Fibroblast of mammary gland (primary cell): ENCODE measurements around the gene DERL2.
"Not testable (repeated sequence)": the region's sequence is repeated elsewhere in the genome, so short reads cannot be mapped to it uniquely, and the experiment has no call there.

ENCODE experiments used
- DNase-seq: peaks from one replicate; pipeline ENCODE4 v3.0.0-alpha.2; 2010; ENCODE audit warnings: low read depth
- H3K4me3 ChIP-seq: 2 replicates; pipeline ENCODE4 v1.5.1; 2011; ENCODE audit warnings: low read depth, mild to moderate bottlenecking, low read length, moderate library complexity; ENCODE audit not compliant: control insufficient read depth
- CTCF ChIP-seq: conservative IDR thresholded peaks from 2 replicates; pipeline ENCODE4 v1.5.1; 2011; ENCODE audit warnings: low read depth, low read length, inconsistent platforms; ENCODE audit not compliant: control insufficient read depth, insufficient read depth

The DERL2 gene

GRCh38 chr17:5431949-5432556 lies 53.9 kb downstream of the DERL2 start:
- no peak overlapping the region for H3K4me3 ChIP-seq
- no peak for DNase-seq
- TF ChIP-seq CTCF = no peak

DNA sequence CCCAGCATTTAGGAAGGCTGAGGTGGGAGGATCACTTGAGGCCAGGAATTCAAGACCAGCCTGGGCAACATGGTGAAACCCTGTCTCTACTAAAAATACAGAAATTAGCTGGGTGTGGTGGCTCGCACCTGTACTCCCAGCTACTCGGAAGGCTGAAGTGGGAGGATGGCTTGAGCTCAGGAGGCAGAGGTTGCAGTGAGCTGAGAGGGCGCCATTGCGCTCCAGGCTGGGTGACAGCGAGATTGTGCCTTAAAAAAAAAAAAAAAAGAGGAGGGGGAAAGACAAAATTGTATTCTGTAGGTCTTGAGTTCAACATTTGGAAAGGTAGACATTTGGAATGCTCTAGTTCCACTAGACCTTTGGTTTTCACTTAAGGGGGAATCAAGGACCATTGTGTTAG lies 54.7 kb downstream of the DERL2 start:
- DNase-seq = not testable (repeated sequence)

GRCh38 chr17:5430413-5430999 lies 55.5 kb downstream of the DERL2 start:
- no peak overlapping the region for H3K4me3 ChIP-seq
- TF ChIP-seq CTCF = no peak
- no peak for DNase-seq

More for the DNA sequence above, 54.7 kb downstream of the DERL2 start:
- H3K4me3 ChIP-seq = not testable (repeated sequence)

DNA sequence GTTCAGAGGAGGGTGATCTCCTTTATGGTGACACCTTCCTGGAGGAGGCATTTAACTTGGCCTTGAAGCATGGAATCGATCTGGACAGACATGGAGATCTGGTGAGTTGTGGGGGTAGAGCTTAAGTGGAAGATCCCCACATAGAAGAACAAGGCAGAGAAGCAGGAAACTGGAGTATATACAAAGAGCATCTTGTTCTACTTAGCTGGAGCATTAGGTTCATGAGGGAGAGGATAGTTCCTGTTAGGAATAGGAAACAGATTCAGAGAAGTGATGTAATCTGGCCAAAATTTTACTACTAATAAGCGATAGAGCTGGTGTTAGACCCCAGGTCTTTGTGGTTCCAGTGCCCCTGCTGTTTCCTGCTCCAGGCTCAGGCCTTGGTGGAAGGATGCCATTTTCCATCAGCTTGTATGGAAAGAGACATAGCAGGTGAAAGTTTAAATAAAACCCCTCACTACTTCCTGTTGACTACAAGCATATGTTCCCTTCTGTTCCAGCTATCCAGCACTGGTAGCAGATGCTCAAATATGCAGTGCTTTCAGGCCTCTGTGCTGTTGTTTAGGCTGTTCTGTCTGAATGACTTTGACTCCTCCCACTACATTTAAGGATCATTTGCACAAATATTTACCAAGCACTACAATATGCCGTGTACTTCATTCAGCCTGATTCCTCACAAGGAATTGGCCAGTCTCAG lies 56.6 kb downstream of the DERL2 start:
- peak; percentile 6 for DNase-seq
- no peak for TF ChIP-seq CTCF
- H3K4me3 ChIP-seq = no peak overlapping the region

GRCh38 chr17:5425826-5426225 lies 60.2 kb downstream of the DERL2 start:
- no peak for TF ChIP-seq CTCF
- H3K4me3 ChIP-seq = no peak overlapping the region
- no peak for DNase-seq

DNA sequence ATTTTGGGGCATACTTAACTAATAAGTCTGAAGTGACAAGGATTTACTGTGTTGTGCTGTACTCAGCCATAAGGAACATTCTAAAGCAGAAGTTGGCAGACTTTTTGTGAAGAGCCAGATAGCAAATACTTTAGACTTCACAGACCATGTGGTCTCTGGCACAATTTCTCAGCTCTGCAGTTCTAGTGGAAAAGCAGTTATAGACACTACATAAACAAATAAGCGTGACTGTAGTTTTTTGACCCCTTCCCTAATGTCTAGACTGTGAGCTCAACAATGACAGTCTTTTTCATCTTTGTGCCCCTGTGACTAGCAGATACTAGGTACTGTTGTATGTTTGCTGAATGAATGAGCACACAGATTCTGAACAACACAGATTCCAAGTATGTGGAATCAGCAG lies 61.1 kb downstream of the DERL2 start:
- DNase-seq = no peak
- no peak overlapping the region for H3K4me3 ChIP-seq
- no peak for TF ChIP-seq CTCF

- TF ChIP-seq CTCF = peak; percentile 18
- H3K4me3 ChIP-seq = no peak overlapping the region
- peak; percentile 81 for DNase-seq
Observed at GRCh38 chr17:5422505-5422904, 63.5 kb downstream of the DERL2 start.
